Activated T-cell treated with anti-CD3 and anti-CD28 coated beads for 24 hours (primary cell): ENCODE measurements around the gene FBLN1.
"Not testable (repeated sequence)": the region's sequence is repeated elsewhere in the genome, so short reads cannot be mapped to it uniquely, and the experiment has no call there.

Experiments used
- DNase-seq: peaks from one replicate; pipeline ENCODE4 v3.0.0-alpha.2; 2020; ENCODE audit warnings: low read depth

FBLN1 gene

GRCh38 chr22:45612940-45613339 is 110.3 kb downstream of the FBLN1 start:
- no peak for DNase-seq

DNA sequence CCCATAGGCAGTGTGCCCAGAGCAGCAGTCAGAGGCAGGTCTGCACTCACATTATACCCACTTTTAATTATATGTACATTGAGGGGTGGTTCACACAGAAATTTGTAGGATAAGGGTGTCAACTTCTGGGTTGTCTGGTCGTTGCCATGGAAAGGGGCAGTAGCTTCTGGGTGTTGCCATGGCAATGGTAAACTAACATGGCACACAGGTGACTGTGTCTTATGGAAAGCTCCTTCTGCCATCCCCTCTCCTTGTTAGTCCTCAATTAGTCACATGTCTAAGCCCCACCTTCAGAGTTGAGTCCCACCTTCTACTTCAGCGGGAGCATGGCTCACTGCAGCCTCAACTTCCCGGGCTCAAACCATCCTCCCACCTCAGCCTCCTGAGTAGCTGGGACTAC is 112.7 kb downstream of the FBLN1 start:
- DNase-seq: no peak

DNA sequence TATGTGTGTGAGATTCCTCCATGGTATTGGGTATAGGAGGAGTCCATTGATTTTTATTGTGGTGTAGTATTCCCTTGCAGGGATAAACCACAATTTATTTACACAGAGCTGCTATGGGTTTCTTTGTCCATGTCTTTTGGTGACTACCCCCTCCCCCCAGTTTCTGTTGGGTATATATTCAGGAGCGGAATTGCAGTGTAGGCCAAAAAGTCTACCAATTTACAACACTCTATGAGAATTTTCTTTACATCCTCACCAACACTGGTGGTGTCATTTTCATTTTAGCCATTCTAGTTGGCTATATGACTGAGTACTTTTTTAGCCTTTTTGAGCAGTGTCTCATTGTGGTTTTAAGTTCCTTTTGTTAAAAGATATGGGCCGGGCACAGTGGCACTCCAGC is 113.7 kb downstream of the FBLN1 start:
- no peak for DNase-seq

DNA sequence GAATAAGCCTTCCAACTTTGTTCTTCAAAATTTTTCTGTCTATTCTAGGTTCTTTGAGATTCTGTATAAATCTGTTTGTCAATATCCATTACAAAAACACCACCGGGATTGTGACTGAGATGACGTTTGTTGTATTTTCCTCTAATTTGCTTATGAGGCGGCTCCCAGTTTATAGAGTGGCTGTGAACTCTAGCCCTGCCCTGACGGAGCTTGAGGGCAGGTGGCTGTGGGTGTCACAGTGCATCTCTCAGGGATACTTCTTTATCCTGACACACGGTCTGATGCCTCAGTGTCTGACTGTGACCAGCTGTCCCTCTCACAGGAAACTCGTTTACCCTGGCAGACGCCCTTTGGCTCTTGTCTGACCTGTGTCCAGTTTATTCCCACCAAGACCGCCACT is 115.3 kb downstream of the FBLN1 start:
- DNase-seq: no peak

DNA sequence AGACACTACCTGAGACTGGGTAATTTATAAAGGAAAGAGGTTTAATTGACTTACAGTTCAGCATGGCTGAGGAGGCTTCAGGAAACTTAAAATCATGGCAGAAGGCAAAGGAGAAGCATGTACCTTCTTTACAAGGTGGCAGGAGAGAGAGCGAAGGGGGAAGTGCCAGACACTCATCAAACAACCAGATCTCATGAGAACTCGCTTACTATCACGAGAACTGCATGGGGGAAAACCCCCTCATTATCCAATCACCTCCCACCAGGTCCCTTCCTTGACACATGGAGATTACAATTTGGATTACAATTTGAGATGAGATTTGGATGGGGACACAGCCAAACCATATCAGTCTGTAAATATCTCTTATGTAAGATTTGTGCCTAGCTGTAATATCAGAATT is 118.0 kb downstream of the FBLN1 start:
- DNase-seq: no peak

GRCh38 chr22:45621836-45622600 is 119.3 kb downstream of the FBLN1 start:
- DNase-seq: no peak

GRCh38 chr22:45623464-45624145 is 120.9 kb downstream of the FBLN1 start:
- DNase-seq: not testable (repeated sequence)

DNA sequence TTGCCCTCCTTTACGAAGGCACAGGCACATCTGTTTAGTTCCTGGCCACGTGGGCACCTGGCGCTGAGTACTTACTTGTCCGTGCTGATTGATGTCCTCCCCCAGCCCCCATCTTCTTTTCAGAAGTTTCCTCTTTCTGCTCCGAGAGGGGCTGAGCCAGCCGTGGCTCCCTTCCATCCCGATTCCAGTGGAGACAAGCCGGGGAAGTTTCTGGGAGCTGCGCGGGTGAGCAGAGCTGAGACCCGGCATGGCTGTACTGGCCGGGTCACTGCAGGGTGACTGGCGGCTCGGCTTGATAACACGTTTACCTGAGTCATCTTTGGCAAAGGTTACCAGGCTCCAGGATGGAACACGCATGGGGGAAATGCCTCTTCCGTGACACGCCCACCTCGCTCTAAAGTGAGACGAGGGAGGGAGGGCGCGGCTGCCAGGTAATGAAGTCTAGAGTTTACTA is 123.5 kb downstream of the FBLN1 start:
- no peak for DNase-seq

GRCh38 chr22:45627489-45628233 is 125.0 kb downstream of the FBLN1 start:
- no peak for DNase-seq

GRCh38 chr22:45628515-45628914 is 125.8 kb downstream of the FBLN1 start:
- no peak for DNase-seq

- DNase-seq: no peak
Measured at GRCh38 chr22:45629469-45630089, 126.9 kb downstream of the FBLN1 start.

- no peak for DNase-seq
Measured at GRCh38 chr22:45630436-45630835, 127.8 kb downstream of the FBLN1 start.

DNA sequence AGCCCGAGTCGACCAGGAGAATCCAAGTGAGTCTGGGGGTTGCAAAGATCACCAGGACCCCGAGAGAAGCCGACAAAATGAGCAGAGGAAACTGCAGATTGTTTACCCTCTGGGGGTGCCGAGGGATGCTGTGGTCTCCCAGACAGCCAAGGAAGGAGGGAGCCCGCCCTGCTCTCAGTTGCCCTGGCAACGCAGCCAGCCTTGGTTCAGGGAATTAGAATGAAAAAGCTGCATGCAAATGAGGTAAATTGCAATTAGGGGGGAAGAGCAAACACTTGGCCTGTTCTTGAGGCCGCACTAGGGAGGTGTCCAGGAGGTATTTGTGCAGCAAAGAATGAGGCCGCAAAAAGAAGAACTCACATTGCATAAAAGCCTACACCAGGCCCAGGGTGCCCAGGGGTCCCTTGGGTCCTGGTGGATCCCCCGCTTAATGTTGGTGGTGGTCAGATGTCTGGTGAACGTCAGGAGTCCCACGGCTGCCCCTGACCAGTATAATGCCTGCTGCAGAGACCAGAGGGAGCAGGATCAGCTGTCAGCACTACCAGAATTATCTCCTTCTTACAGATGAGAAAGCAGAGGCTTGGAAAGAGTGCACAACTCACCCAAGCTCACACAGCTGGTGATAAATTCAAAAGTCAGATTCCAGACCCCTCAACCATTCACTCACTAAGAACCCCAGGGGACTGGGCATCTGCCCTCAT is 128.6 kb downstream of the FBLN1 start:
- no peak for DNase-seq

DNA sequence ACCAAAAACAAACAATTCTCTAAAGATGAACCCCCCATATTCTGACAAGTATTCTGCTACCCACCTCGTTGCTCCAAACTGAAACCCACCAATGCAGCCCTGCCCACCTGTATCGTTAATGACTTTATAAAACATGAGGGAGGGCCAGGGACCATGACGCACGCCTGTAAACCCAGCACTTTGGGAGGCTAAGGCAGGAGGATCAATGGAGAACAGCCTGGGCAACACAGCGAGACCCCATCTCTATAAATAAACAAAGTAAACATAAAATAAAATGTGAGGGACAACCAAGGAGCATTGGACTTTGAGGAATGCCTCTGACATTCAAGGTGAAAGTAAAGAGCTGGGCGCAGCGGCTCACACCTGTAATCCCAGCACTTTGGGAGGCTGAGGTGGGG is 129.2 kb downstream of the FBLN1 start:
- no peak for DNase-seq

DNA sequence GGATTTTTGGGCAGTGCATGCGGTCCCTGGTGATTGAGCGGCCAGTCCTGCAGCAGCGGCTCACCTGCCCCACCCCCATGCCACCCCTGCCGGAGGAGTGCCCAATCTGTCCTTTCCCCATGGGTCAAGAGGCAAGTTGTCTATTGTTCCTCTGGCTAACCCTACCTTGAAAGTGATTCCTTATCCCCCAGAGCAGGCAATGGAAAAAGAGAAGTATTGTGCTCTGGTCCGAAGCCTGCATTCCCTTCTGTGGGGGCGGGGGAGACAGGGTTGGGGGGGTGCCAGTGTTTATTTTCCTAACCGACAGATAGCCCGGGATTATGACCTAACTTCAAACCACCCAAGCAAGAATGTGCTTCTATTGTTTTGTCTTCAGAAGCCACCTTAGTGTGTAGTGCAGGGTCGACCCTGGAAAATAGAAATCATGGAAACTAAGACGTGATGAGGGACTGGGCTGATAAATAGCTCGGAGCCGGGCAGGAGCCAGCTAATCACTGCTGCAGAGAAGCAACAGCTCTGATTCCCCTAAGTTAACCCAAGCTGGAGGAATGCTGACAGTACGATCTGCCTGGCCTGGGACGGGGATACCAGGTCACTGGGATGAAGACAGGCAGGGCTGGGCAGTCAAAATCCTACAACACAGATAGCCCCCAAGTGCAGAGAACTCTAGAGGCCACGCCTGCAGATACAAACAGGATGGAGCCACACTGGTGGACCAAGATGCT is 130.3 kb downstream of the FBLN1 start:
- DNase-seq: no peak

- no peak for DNase-seq
Measured at GRCh38 chr22:45636683-45637082, 134.0 kb downstream of the FBLN1 start.

DNA sequence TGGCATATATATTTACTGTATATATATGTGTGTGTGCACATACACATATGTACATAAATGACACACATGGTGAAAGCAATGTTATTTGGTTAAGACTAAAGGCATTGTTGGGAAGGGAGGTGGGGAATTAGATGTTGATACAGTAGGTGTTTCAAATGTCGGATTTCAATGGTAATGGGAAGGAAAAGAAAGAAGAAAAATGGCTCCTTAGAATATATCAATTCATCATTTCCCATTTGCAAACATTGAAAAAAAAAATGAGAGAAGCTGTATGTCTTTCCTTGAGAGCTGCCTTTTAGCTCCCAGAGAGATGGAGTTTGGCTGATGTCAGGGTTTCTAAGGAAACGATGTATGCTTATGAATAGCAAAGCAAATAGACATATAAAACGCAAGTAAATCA is 135.5 kb downstream of the FBLN1 start:
- DNase-seq: no peak

DNA sequence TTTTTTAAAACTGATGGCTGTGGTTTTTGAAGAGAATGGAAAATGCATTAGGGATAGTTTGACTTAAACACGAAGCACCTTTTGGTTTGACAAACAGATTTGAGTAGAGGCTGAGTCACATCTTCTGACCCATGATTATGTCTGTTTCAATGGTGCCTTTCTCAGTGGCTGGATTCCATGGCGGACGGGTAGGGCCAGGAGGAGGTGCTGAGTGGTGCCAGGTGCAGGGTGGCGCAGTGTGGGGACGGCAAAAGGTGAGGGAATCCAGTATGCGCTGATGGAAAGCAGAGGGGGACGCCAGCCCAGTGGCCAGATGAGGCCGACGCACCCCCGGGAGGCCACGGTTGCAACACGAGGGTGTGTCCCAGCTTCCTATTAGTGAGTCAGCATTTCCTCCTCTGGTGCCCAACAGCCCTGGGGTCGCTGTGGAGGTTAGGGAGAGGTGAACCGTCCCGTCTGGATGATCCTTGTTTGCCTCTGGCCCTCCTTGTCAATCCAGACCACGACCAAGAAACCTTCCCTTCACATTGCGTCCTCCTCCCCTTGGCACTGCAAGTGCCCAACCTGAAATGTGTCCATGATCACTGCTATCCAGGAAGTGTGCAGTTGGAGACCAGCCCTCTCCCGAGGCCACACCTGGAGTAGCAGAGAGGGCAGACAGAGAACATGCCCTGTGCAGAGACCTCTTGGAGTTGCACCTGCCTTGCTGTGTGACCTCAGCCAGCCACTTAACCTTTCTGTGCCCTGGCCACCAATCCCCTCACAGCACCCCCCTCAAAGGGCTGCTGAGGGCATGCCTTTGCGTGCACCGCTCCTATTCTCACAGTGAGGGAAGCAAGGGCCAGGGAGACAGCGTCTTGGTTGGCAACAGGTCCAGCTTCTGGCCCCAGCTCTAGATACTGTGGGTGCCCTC is 136.4 kb downstream of the FBLN1 start:
- no peak for DNase-seq

- DNase-seq: no peak
Measured at GRCh38 chr22:45639747-45640102, 137.0 kb downstream of the FBLN1 start.

GRCh38 chr22:45640291-45640940 is 137.7 kb downstream of the FBLN1 start:
- no peak for DNase-seq
